ENCODE measurements around the gene BDKRB2. TPM values are rescaled to one million over a fixed set of nuclear protein-coding genes. Genes with fewer than 3 reads are reported as not detected.

BDKRB2 gene
- total and polyA plus RNA-seq, 2 experiments from 2014 or later = 0.14 to 0.21 TPM

DNA sequence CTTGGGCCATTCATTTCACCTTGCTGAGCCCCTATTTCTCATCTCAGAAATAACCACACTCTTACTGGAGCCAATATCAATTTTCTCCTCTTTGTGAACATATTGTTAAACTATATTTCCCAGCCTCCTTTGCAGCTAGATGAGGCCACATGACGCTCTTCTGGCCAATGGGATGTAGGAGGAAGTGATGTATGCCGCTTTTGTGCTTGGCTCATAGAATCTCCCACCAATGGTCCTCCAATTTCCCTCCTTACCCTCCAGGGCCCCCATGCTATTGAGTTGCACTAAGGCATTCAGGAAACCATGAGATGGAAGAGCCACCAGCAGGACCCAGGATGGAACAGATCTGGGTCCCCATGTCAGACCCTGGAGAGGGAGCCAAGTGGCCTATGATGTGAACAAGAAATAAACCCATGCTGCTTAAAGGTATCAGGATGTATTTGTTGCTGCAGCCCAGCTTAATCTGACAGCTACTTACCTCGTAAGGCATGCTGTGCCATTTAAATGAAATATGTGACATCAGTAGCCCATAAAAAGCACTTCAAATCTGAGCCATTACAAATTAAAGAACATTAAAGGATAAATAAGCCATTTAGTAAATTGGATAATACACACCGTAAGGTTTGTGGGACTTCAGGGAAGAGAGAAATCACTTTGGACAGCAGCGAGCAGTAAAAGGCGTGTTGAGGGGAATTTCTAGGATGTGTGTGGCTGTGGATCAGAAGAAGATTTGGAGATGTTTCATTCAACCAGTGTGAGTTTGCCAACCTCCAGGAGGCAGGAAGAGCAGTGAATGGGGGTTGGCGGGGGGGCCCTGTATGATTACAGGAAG is 24.4 kb upstream of the BDKRB2 start (continued):
- TF ChIP-seq, protein P1, sequence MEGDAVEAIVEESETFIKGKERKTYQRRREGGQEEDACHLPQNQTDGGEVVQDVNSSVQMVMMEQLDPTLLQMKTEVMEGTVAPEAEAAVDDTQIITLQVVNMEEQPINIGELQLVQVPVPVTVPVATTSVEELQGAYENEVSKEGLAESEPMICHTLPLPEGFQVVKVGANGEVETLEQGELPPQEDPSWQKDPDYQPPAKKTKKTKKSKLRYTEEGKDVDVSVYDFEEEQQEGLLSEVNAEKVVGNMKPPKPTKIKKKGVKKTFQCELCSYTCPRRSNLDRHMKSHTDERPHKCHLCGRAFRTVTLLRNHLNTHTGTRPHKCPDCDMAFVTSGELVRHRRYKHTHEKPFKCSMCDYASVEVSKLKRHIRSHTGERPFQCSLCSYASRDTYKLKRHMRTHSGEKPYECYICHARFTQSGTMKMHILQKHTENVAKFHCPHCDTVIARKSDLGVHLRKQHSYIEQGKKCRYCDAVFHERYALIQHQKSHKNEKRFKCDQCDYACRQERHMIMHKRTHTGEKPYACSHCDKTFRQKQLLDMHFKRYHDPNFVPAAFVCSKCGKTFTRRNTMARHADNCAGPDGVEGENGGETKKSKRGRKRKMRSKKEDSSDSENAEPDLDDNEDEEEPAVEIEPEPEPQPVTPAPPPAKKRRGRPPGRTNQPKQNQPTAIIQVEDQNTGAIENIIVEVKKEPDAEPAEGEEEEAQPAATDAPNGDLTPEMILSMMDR (conservative IDR thresholded peaks at IDR 0.05; ENCODE audit: low read depth in 2 of 2) = no peak
- TF ChIP-seq EZH2phosphoT487 (IDR thresholded peaks at IDR 0.05; ENCODE audit: unreplicated experiment) = no peak
- no peak for TF ChIP-seq ZNF114 (CRISPR knock-in tag; IDR thresholded peaks at IDR 0.05)

DNA sequence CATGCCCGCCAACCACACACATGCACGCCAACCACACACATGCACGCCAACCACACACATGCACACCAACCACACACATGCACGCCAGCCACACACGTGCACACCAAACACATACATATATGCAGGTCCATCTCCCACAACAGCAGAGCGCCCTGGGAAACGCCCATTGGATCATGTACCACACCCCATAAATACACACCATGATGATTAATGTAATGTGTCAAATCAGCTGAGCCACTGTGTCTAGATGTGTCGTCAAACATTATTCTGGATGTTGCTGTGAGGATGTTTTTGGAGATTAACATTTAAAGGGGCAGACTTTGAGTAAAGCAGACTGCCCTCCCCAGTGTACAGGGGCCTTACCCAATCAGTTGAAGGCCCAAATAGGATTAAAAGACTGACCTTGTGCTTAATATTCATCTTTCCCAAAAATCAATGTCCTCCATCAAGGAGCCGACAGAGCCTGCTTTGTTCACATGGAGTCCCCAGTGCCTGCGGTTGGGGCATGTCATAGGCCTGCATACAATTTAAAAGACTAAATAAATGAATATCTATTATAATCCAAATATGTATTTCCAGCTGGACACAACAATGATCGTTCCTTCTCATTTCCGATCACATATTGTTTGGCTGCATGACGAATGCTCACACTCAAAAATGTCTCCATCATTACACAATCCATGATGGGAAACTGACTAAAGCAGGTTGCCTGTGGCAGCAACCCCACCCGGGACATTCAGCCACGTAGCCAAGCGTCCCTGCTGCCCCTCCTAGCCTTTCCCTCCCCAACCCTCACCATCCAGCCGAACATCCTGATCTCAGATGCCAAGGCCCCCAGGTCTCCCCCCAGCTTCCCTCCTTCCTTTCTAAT is 23.2 kb upstream of the BDKRB2 start:
- no peaks in the 10 kb centered on the region for H4K20me1 ChIP-seq (replicated peaks; ENCODE audit: insufficient read depth)
- DNase-seq (ENCODE audit: low spot score) = no peak
- Mint-ChIP-seq H3K36me3 (ENCODE audit: low read depth) (no peaks in the 10 kb centered on the region), H3K27ac (no peak overlapping the region), H3K4me3 (no peak overlapping the region), H3K27me3 (ENCODE audit: insufficient read depth, low read depth, poor library complexity) (no peaks in the 10 kb centered on the region), H3K9me3 (peaks cover 2% of the 10 kb centered on the region; the same call in 1 of the 3 replicates), H3K4me1 (no peaks in the 10 kb centered on the region; the same call in 2 of the 3 replicates)
- no peaks in the 10 kb centered on the region for H3K79me2 ChIP-seq (replicated peaks; ENCODE audit: insufficient read depth)
- H3K36me3 ChIP-seq (ENCODE audit: insufficient read depth) = no peaks in the 10 kb centered on the region
- H3K4me2 ChIP-seq = no peak overlapping the region
- H2AFZ ChIP-seq = no peak overlapping the region
- no peaks in the 10 kb centered on the region for H3K9me2 ChIP-seq (ENCODE audit: insufficient read depth)
- H3F3A ChIP-seq (replicated peaks; ENCODE audit: low read depth) = no peaks in the 10 kb centered on the region
- no peaks in the 10 kb centered on the region for H3K27me3 ChIP-seq (ENCODE audit: insufficient read depth)
- ATAC-seq = no peak
- no peaks in the 10 kb centered on the region; the same call in 1 of the 2 replicates for H3K4me1 ChIP-seq (ENCODE audit: insufficient read depth)
- TF ChIP-seq POLR2AphosphoS5 (IDR thresholded peaks at IDR 0.05; ENCODE audit: low read depth) (no peak), CREB1 (CRISPR knock-in tag; IDR thresholded peaks at IDR 0.05; ENCODE audit: low read depth) (no peak), JUNB (IDR thresholded peaks at IDR 0.05; ENCODE audit: unreplicated experiment) (no peak), NANOG (IDR thresholded peaks at IDR 0.05; ENCODE audit: borderline replicate concordance) (no peak)
- no peak overlapping the region for H3K4me3 ChIP-seq
- no peak overlapping the region for H3K27ac ChIP-seq (ENCODE audit: low read depth)

DNA sequence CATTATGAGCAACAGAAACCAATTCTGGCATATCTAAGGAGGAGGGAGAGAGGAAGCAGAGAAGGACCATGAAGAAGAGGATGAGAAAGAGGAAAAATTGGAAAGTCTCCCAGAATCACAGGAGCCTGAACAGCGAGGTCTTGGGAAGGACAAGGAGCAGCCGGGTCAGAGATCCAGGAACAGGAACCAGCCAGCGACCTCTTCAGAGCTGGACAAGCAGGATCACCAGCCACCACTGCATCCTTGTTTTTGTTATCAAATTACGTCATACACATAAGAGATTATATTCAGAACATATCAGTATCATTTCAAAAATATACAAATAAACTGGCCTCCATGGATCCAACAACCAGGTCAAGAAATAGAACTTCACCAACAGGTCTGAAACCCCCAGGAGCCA is 22.1 kb upstream of the BDKRB2 start:
- H3K36me3 ChIP-seq (ENCODE audit: insufficient read depth) = no peaks in the 10 kb centered on the region
- H3K4me3 Mint-ChIP-seq = no peak overlapping the region
- ATAC-seq = no peak
- TF ChIP-seq EZH2phosphoT487 (IDR thresholded peaks at IDR 0.05; ENCODE audit: unreplicated experiment) (no peak), STAT1 (IDR thresholded peaks at IDR 0.05; ENCODE audit: unreplicated experiment) (no peak), NANOG (IDR thresholded peaks at IDR 0.05; ENCODE audit: borderline replicate concordance) (no peak)
- TF ChIP-seq, protein P2, sequence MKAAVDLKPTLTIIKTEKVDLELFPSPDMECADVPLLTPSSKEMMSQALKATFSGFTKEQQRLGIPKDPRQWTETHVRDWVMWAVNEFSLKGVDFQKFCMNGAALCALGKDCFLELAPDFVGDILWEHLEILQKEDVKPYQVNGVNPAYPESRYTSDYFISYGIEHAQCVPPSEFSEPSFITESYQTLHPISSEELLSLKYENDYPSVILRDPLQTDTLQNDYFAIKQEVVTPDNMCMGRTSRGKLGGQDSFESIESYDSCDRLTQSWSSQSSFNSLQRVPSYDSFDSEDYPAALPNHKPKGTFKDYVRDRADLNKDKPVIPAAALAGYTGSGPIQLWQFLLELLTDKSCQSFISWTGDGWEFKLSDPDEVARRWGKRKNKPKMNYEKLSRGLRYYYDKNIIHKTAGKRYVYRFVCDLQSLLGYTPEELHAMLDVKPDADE (IDR thresholded peaks at IDR 0.05) = no peak
- TF ChIP-seq, protein P3, sequence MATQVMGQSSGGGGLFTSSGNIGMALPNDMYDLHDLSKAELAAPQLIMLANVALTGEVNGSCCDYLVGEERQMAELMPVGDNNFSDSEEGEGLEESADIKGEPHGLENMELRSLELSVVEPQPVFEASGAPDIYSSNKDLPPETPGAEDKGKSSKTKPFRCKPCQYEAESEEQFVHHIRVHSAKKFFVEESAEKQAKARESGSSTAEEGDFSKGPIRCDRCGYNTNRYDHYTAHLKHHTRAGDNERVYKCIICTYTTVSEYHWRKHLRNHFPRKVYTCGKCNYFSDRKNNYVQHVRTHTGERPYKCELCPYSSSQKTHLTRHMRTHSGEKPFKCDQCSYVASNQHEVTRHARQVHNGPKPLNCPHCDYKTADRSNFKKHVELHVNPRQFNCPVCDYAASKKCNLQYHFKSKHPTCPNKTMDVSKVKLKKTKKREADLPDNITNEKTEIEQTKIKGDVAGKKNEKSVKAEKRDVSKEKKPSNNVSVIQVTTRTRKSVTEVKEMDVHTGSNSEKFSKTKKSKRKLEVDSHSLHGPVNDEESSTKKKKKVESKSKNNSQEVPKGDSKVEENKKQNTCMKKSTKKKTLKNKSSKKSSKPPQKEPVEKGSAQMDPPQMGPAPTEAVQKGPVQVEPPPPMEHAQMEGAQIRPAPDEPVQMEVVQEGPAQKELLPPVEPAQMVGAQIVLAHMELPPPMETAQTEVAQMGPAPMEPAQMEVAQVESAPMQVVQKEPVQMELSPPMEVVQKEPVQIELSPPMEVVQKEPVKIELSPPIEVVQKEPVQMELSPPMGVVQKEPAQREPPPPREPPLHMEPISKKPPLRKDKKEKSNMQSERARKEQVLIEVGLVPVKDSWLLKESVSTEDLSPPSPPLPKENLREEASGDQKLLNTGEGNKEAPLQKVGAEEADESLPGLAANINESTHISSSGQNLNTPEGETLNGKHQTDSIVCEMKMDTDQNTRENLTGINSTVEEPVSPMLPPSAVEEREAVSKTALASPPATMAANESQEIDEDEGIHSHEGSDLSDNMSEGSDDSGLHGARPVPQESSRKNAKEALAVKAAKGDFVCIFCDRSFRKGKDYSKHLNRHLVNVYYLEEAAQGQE (IDR thresholded peaks at IDR 0.05; ENCODE audit: unreplicated experiment) = no peak
- TF ChIP-seq, protein P1 (conservative IDR thresholded peaks at IDR 0.05; ENCODE audit: low read depth in 2 of 2) = no peak

More for the DNA sequence above, 22.1 kb upstream of the BDKRB2 start:
- Histone ChIP-seq H3K4me1 (ENCODE audit: insufficient read depth) (no peaks in the 10 kb centered on the region; the same call in 1 of the 2 replicates), H3K79me2 (replicated peaks; ENCODE audit: insufficient read depth) (no peaks in the 10 kb centered on the region), H3K27me3 (ENCODE audit: insufficient read depth) (no peaks in the 10 kb centered on the region), H3K9me2 (ENCODE audit: insufficient read depth) (no peaks in the 10 kb centered on the region), H2AFZ (no peak overlapping the region), H4K20me1 (replicated peaks; ENCODE audit: insufficient read depth) (no peaks in the 10 kb centered on the region), H3F3A (replicated peaks; ENCODE audit: low read depth) (no peaks in the 10 kb centered on the region), H3K4me3 (no peak overlapping the region), H3K27ac (ENCODE audit: low read depth) (no peak overlapping the region), H3K4me2 (no peak overlapping the region)
- Mint-ChIP-seq H3K27me3 (ENCODE audit: insufficient read depth, low read depth, poor library complexity) (no peaks in the 10 kb centered on the region), H3K36me3 (ENCODE audit: low read depth) (no peaks in the 10 kb centered on the region), H3K27ac (no peak overlapping the region), H3K9me3 (peaks cover 2% of the 10 kb centered on the region; the same call in 1 of the 3 replicates), H3K4me1 (no peaks in the 10 kb centered on the region; the same call in 2 of the 3 replicates)
- DNase-seq (ENCODE audit: low spot score) = no peak

Measured in GM23338 (cell line).